GM18508 (cell line): ENCODE data around the gene LYSMD4.
A peak's percentile ranks its signal among the peaks of the same experiment; 100 is the strongest.
"Not testable (repeated sequence)": the region's sequence is repeated elsewhere in the genome, so short reads cannot be mapped to it uniquely, and the experiment has no call there.

Source experiments
- ATAC-seq: cut with Tn5 transposase; IDR thresholded peaks from one replicate; pipeline ENCODE4 v1.9.1; 2021; ENCODE audit warnings: moderate number of reproducible peaks; ENCODE audit not compliant: insufficient read depth, unreplicated experiment

The LYSMD4 gene

DNA sequence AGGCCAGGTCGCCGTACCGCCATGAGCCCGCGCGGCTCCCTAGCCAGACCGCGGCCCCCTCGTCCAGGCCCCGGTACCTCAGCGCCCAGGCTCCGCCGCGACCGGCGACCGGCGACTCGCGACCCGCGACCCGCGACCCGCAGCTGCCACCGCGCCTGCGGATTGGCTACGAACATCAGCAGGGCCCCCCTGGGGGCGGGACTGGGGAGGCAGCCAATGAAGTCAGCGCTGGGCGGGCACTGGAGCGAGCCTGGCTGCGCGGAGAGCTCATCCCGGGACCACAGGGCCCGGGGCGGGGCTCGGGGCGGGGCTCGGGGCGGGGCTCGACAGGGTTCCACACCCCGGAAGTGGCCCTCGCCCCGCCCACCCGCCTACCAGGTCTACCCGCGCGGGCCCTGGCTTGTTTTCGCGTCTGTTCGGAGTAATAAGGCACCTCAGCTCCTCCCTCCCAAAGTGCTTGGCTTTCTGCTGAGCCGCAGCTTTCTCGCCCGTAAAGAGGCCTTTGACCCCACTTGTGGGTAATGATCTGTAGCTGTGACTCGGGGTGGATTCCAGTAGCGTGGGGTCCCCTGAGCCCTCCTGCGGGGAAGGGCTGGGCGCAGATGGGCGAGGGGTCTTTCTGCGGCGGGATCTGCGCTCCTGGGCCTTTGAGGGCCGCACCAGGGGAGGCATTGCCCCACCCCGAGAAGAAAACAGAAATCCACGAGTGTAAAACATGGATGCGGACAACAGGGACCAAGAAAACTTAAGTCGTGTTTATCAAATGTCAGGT, at the start of gene LYSMD4:
TSS of gene LYSMD4 (minus strand) at position 170 of the 772 bp plus-strand sequence. CDS start 1,438 bp downstream, outside the sequence.
- ATAC-seq = peak; percentile 88

DNA sequence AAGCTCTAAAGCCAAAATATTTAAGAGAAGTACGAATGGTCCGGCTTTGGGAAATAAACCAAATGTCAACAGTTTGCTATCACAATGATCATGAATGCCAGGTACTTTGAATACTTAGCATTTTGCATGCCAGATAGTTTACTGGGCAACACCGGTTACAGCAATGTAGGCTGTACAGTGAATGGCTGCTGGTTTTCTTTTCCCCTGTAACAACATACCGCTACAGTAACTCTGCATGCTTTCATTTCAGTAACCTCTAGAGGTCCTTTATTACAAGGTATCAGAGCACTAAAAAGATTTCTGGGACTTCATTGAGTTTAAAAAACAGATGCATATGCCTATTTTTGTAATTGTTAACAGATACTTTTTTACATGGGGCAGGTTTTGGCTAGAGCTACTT, 48.8 kb upstream of the LYSMD4 start:
- ATAC-seq = not testable (repeated sequence)

DNA sequence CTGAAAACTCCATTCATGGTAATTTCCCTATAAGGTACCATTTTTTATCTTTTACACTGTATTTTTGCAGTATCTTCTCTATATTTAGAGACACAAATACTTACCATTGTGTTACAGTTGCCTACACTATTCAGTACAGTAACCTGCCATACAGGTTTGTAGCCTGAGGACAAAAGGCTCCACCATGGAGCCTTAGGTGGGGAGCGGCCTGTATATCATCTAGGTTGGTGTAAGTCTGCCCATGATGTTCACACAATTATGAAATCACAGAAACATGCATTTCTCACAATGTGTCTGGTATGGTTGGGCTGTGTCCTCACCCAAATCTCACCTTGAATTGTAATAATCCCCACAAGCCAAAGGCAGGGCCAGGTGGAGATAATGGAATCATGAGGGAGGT, 43.9 kb upstream of the LYSMD4 start:
- ATAC-seq = no peak

DNA sequence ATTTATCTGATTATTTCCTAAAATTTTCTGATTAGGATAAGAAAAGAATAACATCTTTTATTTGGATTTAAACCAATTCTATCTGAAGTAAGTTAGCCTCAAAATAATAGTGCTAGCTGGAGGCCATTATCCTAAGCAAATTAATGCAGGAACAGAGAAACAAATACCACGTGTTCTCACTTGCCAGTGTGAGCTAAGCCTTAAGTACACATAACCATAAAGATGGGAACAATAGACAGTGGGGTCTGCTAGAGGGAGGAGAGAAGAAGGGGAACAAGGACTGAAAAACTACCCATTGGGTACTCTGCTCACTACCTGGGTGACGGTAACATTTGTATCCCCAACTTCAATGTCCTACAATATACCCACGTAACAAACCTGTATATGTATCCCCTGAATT, 31.3 kb upstream of the LYSMD4 start:
- no peak for ATAC-seq

DNA sequence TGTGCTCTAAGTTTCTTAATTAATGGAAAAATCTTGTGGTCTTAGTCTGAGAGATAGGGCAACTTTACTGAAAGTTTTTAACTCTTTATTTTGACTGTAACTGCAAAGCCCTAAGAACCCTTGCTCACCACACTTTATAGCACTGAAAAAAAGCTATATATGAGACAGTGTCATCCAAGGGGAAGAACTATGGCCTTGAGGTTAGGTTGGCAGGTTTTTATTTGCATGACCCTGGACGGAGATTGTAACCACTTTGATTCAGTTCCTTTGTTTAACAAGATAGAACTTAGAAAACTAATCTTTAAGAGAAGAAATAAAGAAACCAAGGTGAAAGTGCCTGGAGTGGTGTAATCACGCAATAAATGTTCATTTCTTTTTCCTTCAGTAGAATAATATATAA, 30.6 kb upstream of the LYSMD4 start:
- ATAC-seq = no peak

DNA sequence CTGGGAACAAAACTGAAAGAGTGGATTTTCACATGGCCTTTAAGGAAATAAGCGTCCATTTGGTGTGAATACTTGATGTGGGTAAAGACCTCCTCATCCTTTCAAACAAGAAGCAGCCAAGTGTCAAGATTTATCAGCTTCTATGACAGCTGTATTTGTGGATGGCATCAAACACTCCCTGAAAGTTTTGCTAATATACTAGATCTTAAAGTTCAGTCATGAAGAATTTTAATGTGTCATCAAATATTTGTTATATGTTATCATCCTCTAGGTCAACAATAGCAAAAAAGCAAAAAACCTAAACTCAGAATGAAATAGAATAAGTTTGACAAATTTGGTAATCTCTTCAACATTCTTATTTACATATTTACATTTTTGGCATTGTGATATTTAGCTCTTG, 29.1 kb upstream of the LYSMD4 start:
- ATAC-seq = no peak

DNA sequence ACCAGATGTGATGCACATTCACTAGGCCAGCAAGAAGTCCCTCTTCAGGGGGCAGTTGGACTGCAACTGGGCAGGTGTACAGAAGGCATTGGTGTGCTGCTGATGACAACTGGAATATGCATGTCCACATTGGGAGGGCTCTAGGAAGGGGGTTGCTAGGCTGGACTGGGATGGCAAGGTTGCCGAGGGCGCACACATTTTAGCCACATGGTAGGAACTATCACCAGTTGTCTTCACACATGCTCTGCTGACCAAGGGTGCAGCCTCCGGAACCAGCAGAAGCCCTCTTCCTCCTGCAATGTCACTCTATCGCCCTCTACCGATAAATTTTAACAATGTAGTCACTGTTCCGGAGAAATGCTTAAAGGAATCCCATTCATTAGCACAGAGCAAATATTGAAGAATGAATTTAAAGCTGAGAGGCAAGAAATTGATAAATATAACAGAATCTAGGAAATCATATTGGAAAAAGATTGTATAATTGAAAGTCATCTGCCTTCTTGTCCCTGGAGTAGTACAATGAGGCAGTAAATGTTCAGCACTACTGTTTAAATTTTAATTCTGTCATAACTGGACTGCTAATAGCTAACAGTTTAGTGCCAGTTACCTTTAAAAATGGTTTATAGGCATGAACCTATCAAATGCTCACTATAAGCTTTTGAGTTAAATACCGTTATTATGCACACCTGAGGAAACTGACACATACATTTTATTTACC, 22.6 kb upstream of the LYSMD4 start:
- peak; percentile 74 for ATAC-seq

DNA sequence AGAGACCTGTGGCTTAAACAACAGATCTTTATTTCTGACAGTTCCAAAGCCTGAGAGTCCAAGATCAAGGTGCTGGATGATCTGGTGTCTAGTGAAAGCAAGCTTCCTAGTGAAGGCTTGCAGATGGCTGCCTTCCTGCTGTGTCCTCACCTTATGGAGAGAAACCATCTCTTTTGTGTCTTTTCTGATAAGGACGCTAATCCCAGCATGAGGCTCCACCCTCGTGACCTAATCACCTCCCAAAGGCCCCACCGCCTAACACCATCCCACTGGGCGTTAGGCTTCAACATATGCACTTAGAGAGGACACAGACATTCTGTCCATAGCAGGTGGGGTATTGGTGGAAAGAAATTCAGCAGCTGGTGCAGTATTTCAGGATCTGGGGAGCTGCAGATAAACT, 19.8 kb upstream of the LYSMD4 start:
- no peak for ATAC-seq

DNA sequence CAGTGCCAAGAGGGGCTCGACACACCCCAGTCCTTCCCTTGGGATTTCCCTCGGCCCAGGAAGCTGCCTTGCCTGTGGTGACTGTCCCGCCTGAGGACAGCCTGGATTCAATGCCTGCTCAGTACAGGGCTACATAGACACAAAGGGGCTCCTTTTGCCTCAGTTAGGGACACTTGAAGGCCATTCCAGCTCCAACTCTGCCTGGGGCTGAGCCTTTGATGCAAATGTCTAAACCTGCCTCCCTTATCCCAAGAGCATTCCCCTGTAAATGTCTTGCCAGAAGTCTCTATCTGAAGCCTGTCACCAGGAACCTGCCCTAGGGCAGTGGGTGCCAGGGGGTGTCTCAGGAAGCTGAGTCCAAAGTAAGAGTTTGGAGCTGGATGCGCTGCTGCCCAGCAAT, 19.3 kb upstream of the LYSMD4 start:
- no peak for ATAC-seq

DNA sequence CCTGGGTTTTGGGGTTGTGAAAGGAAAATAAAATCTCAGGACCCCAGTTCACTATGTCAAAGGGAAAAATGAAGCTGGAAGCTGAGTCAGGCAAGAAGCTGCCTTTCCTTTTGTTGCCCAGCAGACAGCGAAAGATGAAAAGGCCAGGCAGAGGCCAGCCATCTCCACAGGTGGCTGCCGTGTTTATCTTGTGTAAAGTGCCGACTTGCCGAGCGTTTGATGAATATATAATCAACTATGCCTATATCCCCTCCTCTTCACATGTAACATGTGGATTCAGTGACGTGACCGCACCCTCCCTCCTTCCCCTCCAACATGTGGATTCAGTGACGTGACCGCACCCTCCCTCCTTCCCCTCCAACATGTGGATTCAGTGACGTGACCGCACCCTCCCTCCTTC, 17.1 kb upstream of the LYSMD4 start:
- not testable (repeated sequence) for ATAC-seq

DNA sequence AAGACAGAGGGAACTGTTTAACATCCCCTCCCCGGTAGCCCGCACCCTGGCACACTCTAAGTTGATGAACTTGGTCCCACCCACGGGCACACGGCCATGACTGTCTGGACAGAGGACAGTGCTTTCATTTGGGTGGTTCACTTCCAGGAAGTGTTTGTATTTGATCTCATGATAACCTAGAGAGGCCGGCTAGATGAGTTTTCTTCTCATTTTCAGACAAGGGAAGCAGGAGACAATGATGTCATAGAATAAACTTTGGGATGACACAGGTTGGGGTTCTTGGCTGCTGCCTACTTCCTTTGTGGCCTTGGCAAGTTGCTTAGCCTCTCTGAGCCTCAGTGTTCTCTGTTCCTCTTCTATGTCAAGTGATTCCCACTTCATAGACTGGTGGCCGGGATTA, 16.1 kb upstream of the LYSMD4 start:
- ATAC-seq = no peak

DNA sequence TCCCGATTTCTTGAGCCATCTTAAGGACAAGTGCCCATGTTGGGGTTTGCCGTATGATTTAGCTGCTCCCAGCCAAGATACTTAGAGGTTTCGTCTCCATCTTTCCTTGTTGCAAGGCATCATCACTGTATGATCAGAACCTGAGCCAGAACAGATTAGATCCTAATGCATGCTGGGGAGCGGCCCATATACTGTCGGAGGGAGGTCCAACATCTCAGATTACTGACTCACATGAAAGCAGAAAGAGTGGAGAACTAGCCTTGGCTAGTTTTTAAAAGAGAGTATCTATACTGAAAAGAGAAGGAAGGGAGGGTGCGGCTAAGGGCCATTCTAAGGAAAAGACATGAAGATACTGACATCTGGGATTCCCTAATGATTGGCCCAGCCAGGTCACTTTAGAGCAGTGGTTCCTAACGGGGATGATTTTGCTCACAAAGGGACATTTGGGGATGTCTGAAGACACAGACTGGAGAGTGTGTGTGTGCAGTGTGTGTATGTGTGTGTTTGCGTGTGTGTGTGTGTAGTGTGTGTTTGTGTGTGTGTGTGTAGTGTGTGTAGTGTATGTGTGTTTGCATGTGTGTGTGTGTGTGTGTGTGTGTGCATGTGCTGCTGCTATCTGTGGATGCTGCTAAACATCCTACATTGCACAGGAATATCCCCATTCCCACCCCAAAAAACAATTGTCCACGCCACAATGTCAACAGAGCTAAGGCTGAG, 12.3 kb upstream of the LYSMD4 start:
- no peak for ATAC-seq

DNA sequence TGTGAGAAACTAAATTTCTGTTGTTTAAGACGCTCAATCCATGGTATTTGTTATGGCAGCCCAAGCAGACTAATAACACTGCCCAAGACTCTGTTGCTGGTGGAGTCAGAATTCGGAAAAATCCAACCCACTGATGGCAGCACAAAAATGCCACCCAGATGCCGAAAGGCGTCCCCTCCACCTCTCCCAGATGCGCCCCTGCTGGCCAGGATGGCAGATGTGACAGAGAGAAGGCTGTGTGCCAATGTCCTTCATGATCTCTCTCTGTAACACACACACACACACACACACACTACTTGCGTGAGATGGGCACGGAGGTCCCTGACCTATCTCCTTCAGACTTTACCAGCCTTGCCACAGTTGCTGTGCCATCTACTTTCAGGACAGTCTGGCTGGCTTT, 10.9 kb upstream of the LYSMD4 start:
- ATAC-seq = no peak

DNA sequence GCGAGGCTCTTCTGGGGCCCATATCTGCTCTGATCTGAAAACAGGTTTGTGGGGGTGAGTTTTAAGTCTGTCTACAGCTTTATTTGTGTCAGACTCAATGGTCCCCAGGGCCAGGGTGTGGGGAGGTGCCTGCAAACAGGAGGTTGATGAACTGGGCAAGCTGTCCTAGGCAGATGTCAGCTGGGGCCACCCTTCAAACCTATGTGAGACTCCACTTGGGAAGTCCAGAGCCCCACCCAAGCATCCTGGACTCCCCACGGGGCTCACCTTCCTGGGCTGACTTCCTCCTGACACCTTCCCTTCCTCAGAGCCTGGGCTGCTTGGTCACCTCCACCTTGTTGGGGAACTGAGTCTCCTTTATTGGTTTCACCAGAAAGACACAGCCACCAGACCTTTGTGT, 8.6 kb upstream of the LYSMD4 start:
- ATAC-seq = no peak

DNA sequence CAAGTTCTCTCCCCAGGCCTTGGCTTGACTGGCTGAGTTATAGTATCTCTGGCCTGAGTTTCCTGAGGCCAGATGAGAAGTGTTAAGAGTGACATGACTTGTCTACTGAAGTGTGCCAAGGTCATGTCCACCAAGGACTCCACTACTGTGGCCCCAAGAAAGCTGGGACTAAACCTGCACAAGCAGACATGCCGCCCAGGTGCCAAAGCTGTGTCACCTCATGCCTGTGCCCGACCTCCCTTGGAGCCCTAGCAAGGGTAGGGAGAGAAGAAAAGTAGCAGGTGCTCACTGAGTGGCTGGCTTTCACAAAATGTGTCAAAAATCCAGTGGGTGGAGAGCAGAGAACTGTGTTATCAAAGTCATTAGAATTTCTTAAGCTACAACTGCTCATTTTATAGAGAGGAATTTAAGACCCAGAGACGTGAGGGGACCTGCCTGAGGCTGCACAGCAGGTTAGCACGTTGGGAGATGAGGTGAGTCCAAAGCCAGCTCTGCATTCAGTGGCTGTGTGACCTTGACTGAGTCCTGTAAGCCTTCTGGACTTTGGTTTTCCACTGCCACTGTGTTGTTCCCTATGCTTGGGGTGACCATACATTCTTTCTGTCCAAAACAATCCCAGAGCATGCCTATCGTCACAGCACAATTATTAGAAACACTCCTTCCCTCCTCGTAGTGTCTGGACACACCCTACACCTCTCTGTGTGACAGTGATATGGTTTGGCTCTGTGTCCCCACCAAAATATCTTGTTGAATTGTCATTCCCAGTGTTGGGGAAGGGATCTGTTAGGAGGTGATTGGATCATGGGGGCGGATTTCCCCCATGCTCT, 5.0 kb upstream of the LYSMD4 start:
- no peak for ATAC-seq

DNA sequence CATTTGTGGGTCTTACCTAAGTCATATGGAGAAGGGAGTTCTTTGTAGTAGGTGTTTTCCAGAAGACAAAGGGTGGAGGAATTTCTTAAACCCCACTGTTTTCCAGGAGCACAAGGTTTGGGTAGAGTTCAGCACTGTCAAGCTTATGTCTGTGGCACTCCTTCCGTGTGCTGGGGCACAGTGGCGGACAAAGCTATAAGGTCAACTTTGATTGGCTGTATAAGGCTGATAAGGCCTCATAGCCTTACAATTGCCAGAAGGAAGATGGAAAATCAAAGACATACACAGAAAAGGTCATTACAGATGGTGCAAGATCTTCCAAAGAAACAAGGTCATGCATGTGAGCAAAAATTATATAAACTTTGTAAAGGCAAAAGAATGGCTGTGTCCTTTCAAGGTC, 3.5 kb upstream of the LYSMD4 start:
- no peak for ATAC-seq

DNA sequence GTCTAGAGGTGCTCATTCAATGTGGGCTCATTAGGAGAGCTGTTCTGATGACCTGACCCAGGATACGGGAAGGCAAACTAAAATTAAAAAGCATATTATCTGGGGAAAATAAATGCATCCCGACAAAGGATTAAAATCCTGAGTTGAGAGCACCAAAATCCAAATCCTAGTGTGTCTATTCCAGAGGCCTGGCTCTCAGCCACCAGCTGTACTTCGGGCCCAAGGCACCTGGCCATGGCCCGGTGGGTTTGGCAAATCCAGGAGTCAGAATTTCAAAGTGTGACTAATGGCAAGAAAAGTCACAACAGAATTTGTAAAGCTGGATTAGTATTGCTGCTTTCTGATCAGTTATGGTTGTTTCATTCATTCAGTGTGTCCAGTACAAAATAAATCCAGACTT, 2.6 kb upstream of the LYSMD4 start:
- no peak for ATAC-seq

DNA sequence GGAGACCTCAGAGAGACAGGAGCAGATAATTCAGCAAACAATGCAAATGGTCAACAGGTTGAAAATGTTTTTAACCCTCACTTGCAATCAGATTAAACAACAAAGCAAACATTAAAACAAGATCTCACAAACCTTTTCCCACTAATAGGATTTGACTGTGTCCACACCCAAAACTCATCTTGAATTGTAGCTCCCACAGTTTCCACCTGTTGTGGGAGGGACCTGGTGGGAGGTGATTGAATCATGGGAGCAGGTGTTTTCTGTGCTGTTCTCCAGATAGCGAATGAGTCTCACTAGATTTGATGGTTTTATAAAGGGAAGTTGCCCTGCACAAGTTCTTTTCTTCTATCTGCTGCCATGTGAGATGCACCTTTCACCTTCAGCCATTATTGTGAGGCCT, 1.3 kb upstream of the LYSMD4 start:
- ATAC-seq = no peak

DNA sequence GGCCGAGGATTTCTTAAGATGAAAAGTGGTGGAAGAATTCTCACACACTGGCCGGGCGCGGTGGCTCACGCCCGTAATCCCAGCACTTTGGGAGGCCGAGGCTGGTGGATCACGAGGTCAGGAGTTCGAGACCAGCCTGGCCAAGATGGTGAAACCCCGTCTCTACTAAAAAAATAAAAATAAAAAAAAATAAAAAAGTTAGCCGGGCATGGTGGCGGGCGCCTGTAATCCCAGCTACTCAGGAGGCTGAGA, 729 bp upstream of the LYSMD4 start:
- not testable (repeated sequence) for ATAC-seq

DNA sequence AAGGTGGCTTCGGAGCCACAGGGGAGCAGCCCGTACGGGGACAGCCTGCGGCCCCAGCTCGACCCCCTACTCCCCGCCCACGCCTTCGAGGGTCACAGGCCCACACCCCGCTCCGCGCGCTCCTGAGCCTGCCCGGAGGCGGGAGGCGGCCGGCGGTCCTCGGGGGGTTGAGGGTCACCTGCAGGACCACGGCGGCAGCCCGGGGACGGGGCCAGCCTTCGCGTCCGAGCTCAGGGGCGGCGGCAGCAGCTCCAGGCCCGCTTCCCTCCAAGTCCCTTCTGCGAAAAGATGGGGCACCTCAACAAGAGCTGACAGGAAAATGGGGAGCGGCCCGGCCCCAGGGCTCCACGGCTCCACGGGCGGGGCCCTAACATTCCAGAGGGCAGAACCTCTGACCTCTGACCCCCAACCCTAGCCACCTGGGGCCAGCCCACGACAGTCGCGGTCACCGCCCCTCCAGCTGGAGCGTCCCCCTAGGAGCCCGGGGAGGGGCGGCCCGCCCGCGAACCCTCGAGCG, 428 bp downstream of the LYSMD4 start:
- ATAC-seq = peak; percentile 6
